ENCODE data around the gene KSR2. TPM values are rescaled to one million over a fixed set of nuclear protein-coding genes. Genes with fewer than 3 reads are reported as not detected.

Gene KSR2
- total RNA-seq, 1 donor: under 0.01 TPM

DNA sequence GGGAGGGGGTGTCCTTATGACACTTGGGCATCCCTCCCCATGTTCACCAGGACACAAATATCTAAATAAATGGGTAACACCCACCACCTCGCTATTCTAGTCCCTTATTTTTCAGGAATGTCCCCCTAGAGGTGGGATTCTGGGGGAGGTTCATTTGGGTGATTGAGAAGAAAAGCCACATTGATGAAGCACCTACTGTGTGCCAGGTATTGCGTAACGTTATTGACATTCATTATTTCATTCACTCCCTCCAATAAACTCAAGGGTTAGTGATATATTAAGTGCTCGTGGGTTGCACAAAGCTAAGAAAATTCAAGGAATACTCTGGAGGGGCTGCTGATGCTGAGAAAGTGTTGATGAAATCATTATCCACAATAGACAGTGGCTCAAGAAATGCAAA, 514.8 kb downstream of the KSR2 start:
- H3K79me2 ChIP-seq (ENCODE audit: insufficient read depth, low read length): no peaks in the 10 kb centered on the region
- H3K4me3 ChIP-seq (ENCODE audit: insufficient read depth, low read length): no peak overlapping the region
- no peaks in the 10 kb centered on the region for H3K9me3 ChIP-seq (ENCODE audit: low read depth, low read length)
- DNase-seq (ENCODE audit: insufficient read length, low spot score, missing footprints): no peak
- H3K27me3 ChIP-seq (ENCODE audit: insufficient read depth, low read length): no peaks in the 10 kb centered on the region
- no peaks in the 10 kb centered on the region for H3K36me3 ChIP-seq (ENCODE audit: insufficient read depth, low read length)
- H2AFZ ChIP-seq (ENCODE audit: low read length): no peak overlapping the region
- H3K4me1 ChIP-seq (ENCODE audit: insufficient read depth, low read length): no peaks in the 10 kb centered on the region
- H3K4me2 ChIP-seq (ENCODE audit: insufficient read depth, low read length): no peak overlapping the region
- no peaks in the 10 kb centered on the region for H4K20me1 ChIP-seq (ENCODE audit: insufficient read depth, low read length)
- H3K27ac ChIP-seq (ENCODE audit: low read depth, low read length): no peak overlapping the region
- TF ChIP-seq, protein P1, sequence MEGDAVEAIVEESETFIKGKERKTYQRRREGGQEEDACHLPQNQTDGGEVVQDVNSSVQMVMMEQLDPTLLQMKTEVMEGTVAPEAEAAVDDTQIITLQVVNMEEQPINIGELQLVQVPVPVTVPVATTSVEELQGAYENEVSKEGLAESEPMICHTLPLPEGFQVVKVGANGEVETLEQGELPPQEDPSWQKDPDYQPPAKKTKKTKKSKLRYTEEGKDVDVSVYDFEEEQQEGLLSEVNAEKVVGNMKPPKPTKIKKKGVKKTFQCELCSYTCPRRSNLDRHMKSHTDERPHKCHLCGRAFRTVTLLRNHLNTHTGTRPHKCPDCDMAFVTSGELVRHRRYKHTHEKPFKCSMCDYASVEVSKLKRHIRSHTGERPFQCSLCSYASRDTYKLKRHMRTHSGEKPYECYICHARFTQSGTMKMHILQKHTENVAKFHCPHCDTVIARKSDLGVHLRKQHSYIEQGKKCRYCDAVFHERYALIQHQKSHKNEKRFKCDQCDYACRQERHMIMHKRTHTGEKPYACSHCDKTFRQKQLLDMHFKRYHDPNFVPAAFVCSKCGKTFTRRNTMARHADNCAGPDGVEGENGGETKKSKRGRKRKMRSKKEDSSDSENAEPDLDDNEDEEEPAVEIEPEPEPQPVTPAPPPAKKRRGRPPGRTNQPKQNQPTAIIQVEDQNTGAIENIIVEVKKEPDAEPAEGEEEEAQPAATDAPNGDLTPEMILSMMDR (IDR thresholded peaks at IDR 0.05; ENCODE audit: extremely low read depth, low read depth, low read length): no peak

DNA sequence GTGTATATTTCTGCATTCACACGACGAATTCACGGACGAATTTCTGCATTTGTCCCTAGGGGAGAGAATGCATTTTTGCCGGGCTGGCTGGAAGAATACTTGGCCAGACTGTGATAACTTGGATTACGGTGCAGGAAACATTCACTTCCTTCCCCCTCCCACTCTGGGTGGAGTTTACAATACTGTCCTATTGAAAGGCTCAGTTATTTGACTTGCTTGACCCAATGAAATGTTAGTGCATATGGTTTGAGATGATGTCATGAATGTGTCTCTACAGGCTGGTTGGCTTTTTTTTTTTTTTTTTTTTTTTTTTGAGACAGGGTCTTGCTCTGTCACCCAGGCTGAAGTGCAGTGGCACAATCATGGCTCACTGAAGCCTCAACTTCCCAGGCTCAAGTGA, 516.7 kb downstream of the KSR2 start:
- Histone ChIP-seq H3K4me1 (ENCODE audit: insufficient read depth, low read length) (no peaks in the 10 kb centered on the region), H3K36me3 (ENCODE audit: insufficient read depth, low read length) (no peaks in the 10 kb centered on the region), H3K9me3 (ENCODE audit: low read depth, low read length) (no peaks in the 10 kb centered on the region), H2AFZ (ENCODE audit: low read length) (no peak overlapping the region), H3K4me2 (ENCODE audit: insufficient read depth, low read length) (no peak overlapping the region), H3K79me2 (ENCODE audit: insufficient read depth, low read length) (no peaks in the 10 kb centered on the region), H3K27me3 (ENCODE audit: insufficient read depth, low read length) (no peaks in the 10 kb centered on the region), H3K4me3 (ENCODE audit: insufficient read depth, low read length) (no peak overlapping the region), H4K20me1 (ENCODE audit: insufficient read depth, low read length) (no peaks in the 10 kb centered on the region), H3K27ac (ENCODE audit: low read depth, low read length) (no peak overlapping the region)
- TF ChIP-seq, protein P1 (IDR thresholded peaks at IDR 0.05; ENCODE audit: extremely low read depth, low read depth, low read length): no peak
- DNase-seq (ENCODE audit: insufficient read length, low spot score, missing footprints): no peak

DNA sequence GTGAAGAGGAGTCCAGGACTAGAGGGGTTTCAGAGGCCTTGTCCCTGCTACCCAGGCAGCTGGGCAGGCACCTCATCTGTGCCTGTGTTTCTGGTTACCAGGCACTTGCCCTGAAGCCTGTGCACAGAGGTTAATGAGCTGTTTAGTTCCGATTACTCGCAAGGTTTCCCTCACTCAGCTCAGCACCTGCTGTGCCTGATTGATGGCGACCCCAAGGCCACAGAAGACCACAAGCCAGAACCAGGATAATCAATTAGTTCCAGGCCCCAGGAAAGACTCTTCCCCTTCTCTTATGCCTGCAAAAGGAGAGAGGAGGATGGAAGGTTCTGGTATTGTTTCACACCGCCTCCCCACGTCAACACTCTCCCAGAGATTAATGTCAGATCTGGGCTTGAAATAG, 518.6 kb downstream of the KSR2 start:
- no peak for DNase-seq (ENCODE audit: insufficient read length, low spot score, missing footprints)
- H3K27ac ChIP-seq (ENCODE audit: low read depth, low read length): no peak overlapping the region
- H2AFZ ChIP-seq (ENCODE audit: low read length): no peak overlapping the region
- H3K4me2 ChIP-seq (ENCODE audit: insufficient read depth, low read length): no peak overlapping the region
- H3K79me2 ChIP-seq (ENCODE audit: insufficient read depth, low read length): no peaks in the 10 kb centered on the region
- no peaks in the 10 kb centered on the region for H3K27me3 ChIP-seq (ENCODE audit: insufficient read depth, low read length)
- no peaks in the 10 kb centered on the region for H3K36me3 ChIP-seq (ENCODE audit: insufficient read depth, low read length)
- TF ChIP-seq, protein P1 (IDR thresholded peaks at IDR 0.05; ENCODE audit: extremely low read depth, low read depth, low read length): no peak
- no peak overlapping the region for H3K4me3 ChIP-seq (ENCODE audit: insufficient read depth, low read length)
- no peaks in the 10 kb centered on the region for H4K20me1 ChIP-seq (ENCODE audit: insufficient read depth, low read length)
- no peaks in the 10 kb centered on the region for H3K9me3 ChIP-seq (ENCODE audit: low read depth, low read length)
- H3K4me1 ChIP-seq (ENCODE audit: insufficient read depth, low read length): no peaks in the 10 kb centered on the region

DNA sequence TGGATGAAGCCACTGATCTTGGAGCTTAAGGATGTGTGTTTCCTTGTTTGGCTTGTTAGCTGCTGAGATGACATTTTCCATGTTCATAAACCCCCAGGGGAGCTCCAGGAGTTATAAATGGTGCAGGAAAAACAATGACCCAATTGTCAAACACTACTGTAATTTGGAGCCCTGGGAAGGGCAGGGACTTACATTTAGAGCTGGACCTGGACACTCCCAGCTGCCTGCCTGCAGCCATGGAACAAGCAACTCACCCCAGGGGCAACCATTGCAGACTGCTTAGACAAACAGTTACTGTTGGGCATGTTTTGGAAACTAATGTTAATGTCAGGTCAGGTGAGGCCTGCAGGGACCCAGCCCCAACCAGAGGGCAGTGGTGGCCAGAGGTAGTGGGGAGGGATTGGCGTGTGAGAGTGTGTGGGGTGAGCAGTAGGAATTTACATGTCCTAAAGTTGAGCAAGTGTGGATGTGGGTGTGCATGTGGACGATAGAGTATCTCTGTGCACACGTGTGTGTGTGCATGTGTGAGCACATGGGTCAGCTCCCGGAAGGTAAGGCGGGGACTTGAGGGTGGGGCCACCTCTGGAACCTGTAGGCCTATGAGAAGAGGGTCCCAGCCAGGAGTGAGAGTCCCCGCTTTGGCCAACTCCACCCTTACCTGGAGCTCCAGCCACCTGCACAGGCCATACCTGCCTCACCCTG, 521.0 kb downstream of the KSR2 start:
- H3K4me1 ChIP-seq (ENCODE audit: insufficient read depth, low read length): no peaks in the 10 kb centered on the region
- no peak overlapping the region for H2AFZ ChIP-seq (ENCODE audit: low read length)
- no peaks in the 10 kb centered on the region for H3K9me3 ChIP-seq (ENCODE audit: low read depth, low read length)

More for the DNA sequence above, 521.0 kb downstream of the KSR2 start:
- no peak for DNase-seq (ENCODE audit: insufficient read length, low spot score, missing footprints)
- H3K4me3 ChIP-seq (ENCODE audit: insufficient read depth, low read length): no peak overlapping the region
- H3K27me3 ChIP-seq (ENCODE audit: insufficient read depth, low read length): no peaks in the 10 kb centered on the region
- H3K27ac ChIP-seq (ENCODE audit: low read depth, low read length): no peak overlapping the region
- no peak overlapping the region for H3K4me2 ChIP-seq (ENCODE audit: insufficient read depth, low read length)
- H3K79me2 ChIP-seq (ENCODE audit: insufficient read depth, low read length): no peaks in the 10 kb centered on the region
- no peaks in the 10 kb centered on the region for H4K20me1 ChIP-seq (ENCODE audit: insufficient read depth, low read length)
- TF ChIP-seq, protein P1 (IDR thresholded peaks at IDR 0.05; ENCODE audit: extremely low read depth, low read depth, low read length): no peak
- no peaks in the 10 kb centered on the region for H3K36me3 ChIP-seq (ENCODE audit: insufficient read depth, low read length)

Data from osteoblast (primary cell).